Smooth muscle cell (in vitro differentiated cells): Measurements from ENCODE around the gene ERC1. TPM values are rescaled to one million over a fixed set of nuclear protein-coding genes. Genes with fewer than 3 reads are reported as not detected.

Experiments
- DNase-seq: peaks from one replicate; lab custom pipeline; 2025; ENCODE audit not compliant: unreplicated experiment; lab: John Stamatoyannopoulos, UW
- H2AFZ ChIP-seq: fragments of 200-600 bp; sonication (generic); 2 replicates; pipeline ENCODE4 v1.6.0; 2016; ENCODE audit warnings: antibody characterized with exemption, low read depth, mild to moderate bottlenecking
- H3F3A ChIP-seq: fragments of 200-600 bp; sonication (generic); 2 replicates; pipeline ENCODE4 v1.6.0; 2017; ENCODE audit warnings: antibody characterized with exemption, low read depth
- H3K27ac ChIP-seq: fragments of 200-600 bp; sonication (generic); 2 replicates; pipeline ENCODE4 v1.5.1; 2016; ENCODE audit warnings: low read depth, mild to moderate bottlenecking
- H3K27me3 ChIP-seq: fragments of 200-600 bp; sonication (generic); 2 replicates; pipeline ENCODE4 v1.6.1; 2016; ENCODE audit warnings: low read depth, mild to moderate bottlenecking
- H3K36me3 ChIP-seq: fragments of 200-600 bp; sonication (generic); 2 replicates; pipeline ENCODE4 v1.5.1; 2016; ENCODE audit warnings: low read depth
- H3K4me1 ChIP-seq: fragments of 200-600 bp; sonication (generic); 2 replicates; pipeline ENCODE4 v1.5.1; 2016; ENCODE audit warnings: low read depth
- H3K4me2 ChIP-seq: fragments of 200-600 bp; sonication (generic); 2 replicates; pipeline ENCODE4 v1.6.0; 2016; ENCODE audit warnings: mild to moderate bottlenecking
- H3K4me3 ChIP-seq: fragments of 200-600 bp; sonication (generic); 2 replicates; pipeline ENCODE4 v1.5.1; 2016; ENCODE audit warnings: mild to moderate bottlenecking
- H3K79me2 ChIP-seq: fragments of 200-600 bp; sonication (generic); 2 replicates; pipeline ENCODE4 v1.6.0; 2016; ENCODE audit warnings: low read depth, mild to moderate bottlenecking
- H3K9ac ChIP-seq: fragments of 200-600 bp; sonication (generic); 2 replicates; pipeline ENCODE4 v1.6.0; 2016; ENCODE audit warnings: low read depth
- H3K9me3 ChIP-seq: fragments of 200-600 bp; sonication (generic); replicated peaks from 2 replicates; pipeline ENCODE4 v1.5.1; 2016; ENCODE audit warnings: low read depth
- H4K20me1 ChIP-seq: fragments of 200-600 bp; sonication (generic); 2 replicates; pipeline ENCODE4 v1.6.0; 2016; ENCODE audit warnings: low read depth
- WGBS: methylation state at CpG from one replicate; pipeline ENCODE4 v1.1.7; 2016; ENCODE audit warnings: low lambda C conversion rate; 5-methylcytosine and 5-hydroxymethylcytosine counted together
- polyA plus RNA-seq: library from polyadenylated mRNA; unstranded; fragments of >200 nt; fragmentation: Nextera tagmentation; extraction: Ambion mirVana; gene quantifications from 2 replicates; pipeline ENCODE4 v1.2.1, GENCODE V29; 2016
- total RNA-seq: library from RNA; depleted of rRNA; stranded (reverse); fragments of >200 nt; gene quantifications from 2 replicates; pipeline ENCODE4 v1.2.3, GENCODE V29; 2014
- TF ChIP-seq, protein P1 (sequence below): fragments of 200-600 bp; sonication (generic); IDR thresholded peaks from 2 replicates; pipeline ENCODE4 v1.5.1; 2017; ENCODE audit warnings: borderline replicate concordance, mild to moderate bottlenecking, antibody characterized with exemption; ENCODE audit not compliant: insufficient read depth, poor library complexity, severe bottlenecking

The ERC1 gene
- total and polyA plus RNA-seq, 2 experiments from 2014 or later: 13.8 to 17.6 TPM

DNA sequence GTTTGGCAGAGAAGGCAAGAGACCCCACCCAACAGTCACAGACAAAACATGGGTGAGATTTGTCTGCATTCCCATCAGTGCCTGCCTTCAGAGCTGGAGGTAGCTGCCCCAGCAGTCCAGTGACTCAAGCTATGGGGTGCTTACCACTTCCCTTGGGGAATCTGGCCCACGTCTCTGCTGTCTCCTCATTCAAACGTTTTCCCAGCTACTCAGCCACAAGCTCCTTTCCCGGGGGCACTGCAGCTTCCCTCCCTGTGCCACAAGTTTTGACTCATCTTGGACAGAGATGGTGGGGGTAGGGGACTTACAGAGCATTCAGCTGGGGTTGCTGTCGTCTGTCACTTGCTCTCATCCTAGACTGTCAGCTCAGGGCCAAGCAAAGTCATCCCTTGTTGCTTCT lies 536.8 kb downstream of the ERC1 start:
- H3K4me1 ChIP-seq: peaks cover 14% of the 10 kb centered on the region
- peaks cover 43% of the 10 kb centered on the region for H3K27me3 ChIP-seq
- H3K9ac ChIP-seq: no peak overlapping the region
- no peak overlapping the region for H3K4me3 ChIP-seq
- no peak for DNase-seq
- H3K9me3 ChIP-seq: no peaks in the 10 kb centered on the region
- H3K27ac ChIP-seq: peak overlapping the region; percentile 5
- H3K36me3 ChIP-seq: no peaks in the 10 kb centered on the region
- H3K4me2 ChIP-seq: peak overlapping the region; percentile 38
- TF ChIP-seq, protein P1, sequence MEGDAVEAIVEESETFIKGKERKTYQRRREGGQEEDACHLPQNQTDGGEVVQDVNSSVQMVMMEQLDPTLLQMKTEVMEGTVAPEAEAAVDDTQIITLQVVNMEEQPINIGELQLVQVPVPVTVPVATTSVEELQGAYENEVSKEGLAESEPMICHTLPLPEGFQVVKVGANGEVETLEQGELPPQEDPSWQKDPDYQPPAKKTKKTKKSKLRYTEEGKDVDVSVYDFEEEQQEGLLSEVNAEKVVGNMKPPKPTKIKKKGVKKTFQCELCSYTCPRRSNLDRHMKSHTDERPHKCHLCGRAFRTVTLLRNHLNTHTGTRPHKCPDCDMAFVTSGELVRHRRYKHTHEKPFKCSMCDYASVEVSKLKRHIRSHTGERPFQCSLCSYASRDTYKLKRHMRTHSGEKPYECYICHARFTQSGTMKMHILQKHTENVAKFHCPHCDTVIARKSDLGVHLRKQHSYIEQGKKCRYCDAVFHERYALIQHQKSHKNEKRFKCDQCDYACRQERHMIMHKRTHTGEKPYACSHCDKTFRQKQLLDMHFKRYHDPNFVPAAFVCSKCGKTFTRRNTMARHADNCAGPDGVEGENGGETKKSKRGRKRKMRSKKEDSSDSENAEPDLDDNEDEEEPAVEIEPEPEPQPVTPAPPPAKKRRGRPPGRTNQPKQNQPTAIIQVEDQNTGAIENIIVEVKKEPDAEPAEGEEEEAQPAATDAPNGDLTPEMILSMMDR: no peak
- peaks cover 14% of the 10 kb centered on the region for H4K20me1 ChIP-seq
- H2AFZ ChIP-seq: no peak overlapping the region
- WGBS: 1% methylated on average over 4 of the region's 4 CpGs
- no peaks in the 10 kb centered on the region for H3K79me2 ChIP-seq
- H3F3A ChIP-seq: no peaks in the 10 kb centered on the region

DNA sequence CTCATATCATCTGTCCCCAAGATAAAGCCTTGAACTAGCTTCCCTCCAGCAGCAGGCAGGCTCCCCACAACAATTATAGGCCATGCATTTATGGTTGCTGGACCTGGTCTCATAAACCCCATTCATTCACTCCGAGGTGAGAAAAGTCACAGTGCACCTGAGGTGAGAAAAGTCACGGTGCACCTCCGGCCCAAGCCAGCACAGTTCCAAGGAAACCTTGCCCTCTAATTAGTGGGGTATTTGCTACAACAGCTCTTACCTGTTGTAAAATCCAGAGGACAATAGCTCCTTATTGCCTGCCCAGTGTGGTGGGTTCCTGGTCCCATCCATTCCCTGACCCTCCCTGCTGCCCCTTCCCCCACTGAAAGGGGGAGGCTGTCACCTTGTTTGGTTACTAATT lies 537.8 kb downstream of the ERC1 start:
- Histone ChIP-seq H3K9me3 (no peaks in the 10 kb centered on the region), H4K20me1 (peaks cover 24% of the 10 kb centered on the region), H3K4me2 (no peak overlapping the region), H3K79me2 (no peaks in the 10 kb centered on the region), H3K4me3 (no peak overlapping the region), H3K36me3 (no peaks in the 10 kb centered on the region), H3F3A (no peaks in the 10 kb centered on the region), H3K27me3 (peaks cover 52% of the 10 kb centered on the region), H2AFZ (no peak overlapping the region), H3K27ac (no peak overlapping the region), H3K4me1 (peaks cover 10% of the 10 kb centered on the region), H3K9ac (no peak overlapping the region)
- no peak for DNase-seq
- TF ChIP-seq, protein P1: no peak
- WGBS: 94% methylated on average over 3 of the region's 3 CpGs

DNA sequence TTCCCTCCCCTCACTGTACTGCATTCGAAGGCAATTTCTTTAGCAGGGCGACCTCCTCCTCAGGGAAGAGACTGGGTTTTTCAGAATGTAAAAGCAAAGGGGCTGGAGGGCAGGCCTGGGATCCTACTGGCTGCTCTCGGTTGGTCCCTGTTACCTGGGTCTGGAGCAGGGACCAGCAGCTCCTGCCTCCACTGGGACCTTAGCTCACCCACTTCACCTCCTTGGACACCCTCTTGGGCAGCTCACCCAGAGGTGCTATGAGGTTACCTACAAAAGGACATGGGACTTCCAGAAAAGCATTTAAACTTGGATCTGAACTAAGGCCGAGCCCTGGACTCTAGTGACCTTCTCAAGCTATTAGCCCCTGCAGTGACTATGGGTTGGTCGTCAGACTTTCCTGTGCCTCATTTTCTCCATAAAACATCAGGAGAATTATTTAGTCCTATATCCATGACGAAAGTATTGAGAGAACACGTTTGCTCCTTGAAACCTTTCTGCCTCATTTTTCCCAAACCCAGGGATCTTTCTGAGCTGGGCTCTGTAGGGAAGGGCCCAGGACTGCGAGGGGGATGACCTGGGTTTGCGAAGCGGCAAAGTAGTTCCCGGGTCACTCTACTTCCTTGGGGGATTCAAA lies 538.3 kb downstream of the ERC1 start:
- Histone ChIP-seq H3K79me2 (no peaks in the 10 kb centered on the region), H3K36me3 (no peaks in the 10 kb centered on the region), H4K20me1 (peaks cover 28% of the 10 kb centered on the region), H2AFZ (peak overlapping the region; percentile 58), H3K27me3 (peaks cover 48% of the 10 kb centered on the region), H3F3A (no peaks in the 10 kb centered on the region), H3K9ac (no peak overlapping the region), H3K4me2 (peak overlapping the region; percentile 87), H3K4me3 (peak overlapping the region; percentile 56), H3K27ac (no peak overlapping the region), H3K9me3 (no peaks in the 10 kb centered on the region), H3K4me1 (peaks cover 10% of the 10 kb centered on the region)
- WGBS: 57% methylated on average over 11 of the region's 11 CpGs
- DNase-seq: no peak
- TF ChIP-seq, protein P1: no peak
